HepG2 (cell line): ENCODE results near the gene SNN. TPM values are rescaled to one million over a fixed set of nuclear protein-coding genes. Genes with fewer than 3 reads are reported as not detected.

Experiments used
- CENPT ChIP-seq: sonication (generic); formaldehyde crosslinking; IDR thresholded peaks from 2 replicates; pipeline ENCODE4 v1.8.0; 2022; ENCODE audit warnings: low read depth, mild to moderate bottlenecking, moderate library complexity, missing genetic modification reagents
- FOXC1 ChIP-seq: sonication (generic); formaldehyde crosslinking; IDR thresholded peaks from 2 replicates; pipeline ENCODE4 v1.8.0; 2022; ENCODE audit warnings: mild to moderate bottlenecking, missing genetic modification reagents, borderline replicate concordance
- GLI4 ChIP-seq: sonication (generic); formaldehyde crosslinking; IDR thresholded peaks from 2 replicates; pipeline ENCODE4 v1.5.1; 2020; ENCODE audit warnings: missing genetic modification reagents, mild to moderate bottlenecking, moderate library complexity, borderline replicate concordance
- IKZF1 ChIP-seq: fragments of 450-650 bp; IDR thresholded peaks from 2 replicates; pipeline ENCODE4 v1.7.1; 2016
- NKX3-1 ChIP-seq: sonication (generic); formaldehyde crosslinking; IDR thresholded peaks from 2 replicates; pipeline ENCODE4 v1.5.0; 2020; ENCODE audit warnings: missing genetic modification reagents
- NR2F2 ChIP-seq: IDR thresholded peaks from 2 replicates; pipeline ENCODE4 v1.6.1; 2012; ENCODE audit warnings: low read depth, inconsistent platforms, borderline replicate concordance
- SMAD9 ChIP-seq: sonication (generic); formaldehyde crosslinking; IDR thresholded peaks from 2 replicates; pipeline ENCODE4 v1.5.1; 2020; ENCODE audit warnings: mild to moderate bottlenecking, missing genetic modification reagents
- ZBTB21 ChIP-seq: sonication (generic); formaldehyde crosslinking; IDR thresholded peaks from 2 replicates; pipeline ENCODE4 v1.4.0; 2020; ENCODE audit warnings: missing genetic modification reagents
- ZNF24 ChIP-seq: fragments of 450-650 bp; IDR thresholded peaks from 2 replicates; pipeline ENCODE4 v1.6.1; 2017; ENCODE audit warnings: antibody characterized with exemption, mild to moderate bottlenecking
- ZNF614 ChIP-seq: IDR thresholded peaks from 2 replicates; pipeline ENCODE4 v1.6.1; 2018; ENCODE audit warnings: missing biosample characterization, missing genetic modification reagents, inconsistent platforms, borderline replicate concordance
- ZNF629 ChIP-seq: sonication (generic); formaldehyde crosslinking; conservative IDR thresholded peaks from 2 replicates; pipeline ENCODE4 v1.5.0; 2020; ENCODE audit warnings: missing genetic modification reagents
- ZNF766 ChIP-seq: sonication (generic); formaldehyde crosslinking; IDR thresholded peaks from 2 replicates; pipeline ENCODE4 v1.5.0; 2020; ENCODE audit warnings: missing genetic modification reagents, borderline replicate concordance
- ZNF773 ChIP-seq: sonication (generic); formaldehyde crosslinking; IDR thresholded peaks from 2 replicates; pipeline ENCODE4 v1.4.0; 2020; ENCODE audit warnings: missing genetic modification reagents, borderline replicate concordance
- polyA plus RNA-seq, 8 experiments: library from polyadenylated mRNA; depleted of rRNA in 3 of 8; stranded (reverse) in 7 of 8; unstranded in 1 of 8; fragments of >200 nt; fragmentation: Illumina TruSeq in 4 of 8; extraction: Trizol in 4 of 8; gene quantifications; 2 replicates each; pipeline versions ENCODE4 v1.2.1 to v1.2.3, GENCODE V29; 2011 to 2016; ENCODE audit warnings: low read depth in 4 of 8, missing spikeins in 1 of 8, mixed read lengths in 1 of 8; ENCODE audit not compliant: insufficient read depth in 1 of 8
- total RNA-seq, 5 experiments: library from RNA; depleted of rRNA; stranded (reverse); fragments of >200 nt; fragmentation: Illumina TruSeq; extraction: Trizol; gene quantifications; 2 replicates each; pipeline ENCODE4 v1.2.3, GENCODE V29; 2016; ENCODE audit warnings: low read depth in 1 of 5
- TF ChIP-seq, protein P1 (sequence below): conservative IDR thresholded peaks from 2 replicates; pipeline ENCODE4 v1.6.1; 2018; ENCODE audit warnings: missing genetic modification reagents
- TF ChIP-seq, protein P2 (sequence below): sonication (generic); formaldehyde crosslinking; IDR thresholded peaks from 2 replicates; pipeline ENCODE4 v1.9.0; 2021; ENCODE audit warnings: missing genetic modification reagents, mild to moderate bottlenecking, borderline replicate concordance
- TF ChIP-seq, protein P3 (sequence below): sonication (generic); formaldehyde crosslinking; IDR thresholded peaks from 2 replicates; pipeline ENCODE4 v1.8.1; 2023; ENCODE audit warnings: mild to moderate bottlenecking, inconsistent platforms, moderate library complexity, missing genetic modification reagents, borderline replicate concordance
- TF ChIP-seq, protein P4 (sequence below): sonication (generic); formaldehyde crosslinking; IDR thresholded peaks from 2 replicates; pipeline ENCODE4 v1.4.0; 2020; ENCODE audit warnings: mild to moderate bottlenecking, missing genetic modification reagents
- TF ChIP-seq, protein P5 (sequence below): IDR thresholded peaks from 2 replicates; pipeline ENCODE4 v1.6.1; 2012; ENCODE audit warnings: low read length, improper control_type of control experiment

Gene SNN
- total and polyA plus RNA-seq, 2 of the 13 experiments (the other 11 are each of a cell fraction or from before 2014, with no cell fraction given), result 5.2 to 8.4 TPM

DNA sequence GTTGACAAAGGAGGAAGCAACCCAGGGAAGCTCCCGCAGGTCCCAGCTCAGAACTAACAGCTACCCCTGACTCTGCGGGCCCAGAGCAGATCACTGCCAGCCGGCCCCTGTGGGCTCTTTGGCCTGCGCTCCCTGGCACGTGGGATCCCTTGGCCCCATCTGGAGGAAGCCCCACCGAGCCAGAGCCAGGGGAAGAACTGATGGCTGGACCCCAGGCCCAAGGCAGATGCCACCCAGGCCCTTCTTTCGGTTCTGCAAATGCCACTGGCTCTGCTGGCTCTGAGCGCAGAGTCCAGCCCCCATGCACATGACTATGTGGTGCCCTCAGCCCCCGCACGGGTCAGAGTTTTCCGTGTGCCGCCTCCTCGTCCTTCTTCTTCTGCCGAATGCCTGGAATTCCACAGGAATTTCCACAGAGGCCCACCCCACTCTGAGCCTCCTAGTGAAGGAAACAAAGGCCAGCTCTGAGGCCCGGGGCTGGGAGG is 35.8 kb upstream of the SNN start (continued):
- TF ChIP-seq, protein P1, sequence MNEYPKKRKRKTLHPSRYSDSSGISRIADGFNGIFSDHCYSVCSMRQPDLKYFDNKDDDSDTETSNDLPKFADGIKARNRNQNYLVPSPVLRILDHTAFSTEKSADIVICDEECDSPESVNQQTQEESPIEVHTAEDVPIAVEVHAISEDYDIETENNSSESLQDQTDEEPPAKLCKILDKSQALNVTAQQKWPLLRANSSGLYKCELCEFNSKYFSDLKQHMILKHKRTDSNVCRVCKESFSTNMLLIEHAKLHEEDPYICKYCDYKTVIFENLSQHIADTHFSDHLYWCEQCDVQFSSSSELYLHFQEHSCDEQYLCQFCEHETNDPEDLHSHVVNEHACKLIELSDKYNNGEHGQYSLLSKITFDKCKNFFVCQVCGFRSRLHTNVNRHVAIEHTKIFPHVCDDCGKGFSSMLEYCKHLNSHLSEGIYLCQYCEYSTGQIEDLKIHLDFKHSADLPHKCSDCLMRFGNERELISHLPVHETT, result no peak
- TF ChIP-seq, protein P2, sequence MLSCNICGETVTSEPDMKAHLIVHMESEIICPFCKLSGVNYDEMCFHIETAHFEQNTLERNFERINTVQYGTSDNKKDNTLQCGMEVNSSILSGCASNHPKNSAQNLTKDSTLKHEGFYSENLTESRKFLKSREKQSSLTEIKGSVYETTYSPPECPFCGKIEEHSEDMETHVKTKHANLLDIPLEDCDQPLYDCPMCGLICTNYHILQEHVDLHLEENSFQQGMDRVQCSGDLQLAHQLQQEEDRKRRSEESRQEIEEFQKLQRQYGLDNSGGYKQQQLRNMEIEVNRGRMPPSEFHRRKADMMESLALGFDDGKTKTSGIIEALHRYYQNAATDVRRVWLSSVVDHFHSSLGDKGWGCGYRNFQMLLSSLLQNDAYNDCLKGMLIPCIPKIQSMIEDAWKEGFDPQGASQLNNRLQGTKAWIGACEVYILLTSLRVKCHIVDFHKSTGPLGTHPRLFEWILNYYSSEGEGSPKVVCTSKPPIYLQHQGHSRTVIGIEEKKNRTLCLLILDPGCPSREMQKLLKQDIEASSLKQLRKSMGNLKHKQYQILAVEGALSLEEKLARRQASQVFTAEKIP (CRISPR knock-in tag), result no peak
- TF ChIP-seq ZNF629 (CRISPR knock-in tag) (no peak; the same call in 1 of the 2 replicates), ZNF614 (CRISPR knock-in tag) (no peak), ZBTB21 (CRISPR knock-in tag) (no peak), NKX3-1 (no peak), SMAD9 (no peak), GLI4 (CRISPR knock-in tag) (no peak), ZNF766 (CRISPR knock-in tag) (no peak), FOXC1 (CRISPR knock-in tag) (peak; percentile 90), CENPT (no peak), ZNF24 (no peak), NR2F2 (no peak), ZNF773 (CRISPR knock-in tag) (peak; percentile 68; the same call in 1 of the 2 replicates), IKZF1 (no peak)
- TF ChIP-seq, protein P3, sequence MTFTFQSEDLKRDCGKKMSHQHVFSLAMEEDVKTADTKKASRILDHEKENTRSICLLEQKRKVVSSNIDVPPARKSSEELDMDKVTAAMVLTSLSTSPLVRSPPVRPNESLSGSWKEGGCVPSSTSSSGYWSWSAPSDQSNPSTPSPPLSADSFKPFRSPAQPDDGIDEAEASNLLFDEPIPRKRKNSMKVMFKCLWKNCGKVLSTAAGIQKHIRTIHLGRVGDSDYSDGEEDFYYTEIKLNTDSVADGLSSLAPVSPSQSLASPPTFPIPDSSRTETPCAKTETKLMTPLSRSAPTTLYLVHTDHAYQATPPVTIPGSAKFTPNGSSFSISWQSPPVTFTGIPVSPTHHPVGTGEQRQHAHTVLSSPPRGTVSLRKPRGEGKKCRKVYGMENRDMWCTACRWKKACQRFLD, result no peak
- TF ChIP-seq, protein P4, sequence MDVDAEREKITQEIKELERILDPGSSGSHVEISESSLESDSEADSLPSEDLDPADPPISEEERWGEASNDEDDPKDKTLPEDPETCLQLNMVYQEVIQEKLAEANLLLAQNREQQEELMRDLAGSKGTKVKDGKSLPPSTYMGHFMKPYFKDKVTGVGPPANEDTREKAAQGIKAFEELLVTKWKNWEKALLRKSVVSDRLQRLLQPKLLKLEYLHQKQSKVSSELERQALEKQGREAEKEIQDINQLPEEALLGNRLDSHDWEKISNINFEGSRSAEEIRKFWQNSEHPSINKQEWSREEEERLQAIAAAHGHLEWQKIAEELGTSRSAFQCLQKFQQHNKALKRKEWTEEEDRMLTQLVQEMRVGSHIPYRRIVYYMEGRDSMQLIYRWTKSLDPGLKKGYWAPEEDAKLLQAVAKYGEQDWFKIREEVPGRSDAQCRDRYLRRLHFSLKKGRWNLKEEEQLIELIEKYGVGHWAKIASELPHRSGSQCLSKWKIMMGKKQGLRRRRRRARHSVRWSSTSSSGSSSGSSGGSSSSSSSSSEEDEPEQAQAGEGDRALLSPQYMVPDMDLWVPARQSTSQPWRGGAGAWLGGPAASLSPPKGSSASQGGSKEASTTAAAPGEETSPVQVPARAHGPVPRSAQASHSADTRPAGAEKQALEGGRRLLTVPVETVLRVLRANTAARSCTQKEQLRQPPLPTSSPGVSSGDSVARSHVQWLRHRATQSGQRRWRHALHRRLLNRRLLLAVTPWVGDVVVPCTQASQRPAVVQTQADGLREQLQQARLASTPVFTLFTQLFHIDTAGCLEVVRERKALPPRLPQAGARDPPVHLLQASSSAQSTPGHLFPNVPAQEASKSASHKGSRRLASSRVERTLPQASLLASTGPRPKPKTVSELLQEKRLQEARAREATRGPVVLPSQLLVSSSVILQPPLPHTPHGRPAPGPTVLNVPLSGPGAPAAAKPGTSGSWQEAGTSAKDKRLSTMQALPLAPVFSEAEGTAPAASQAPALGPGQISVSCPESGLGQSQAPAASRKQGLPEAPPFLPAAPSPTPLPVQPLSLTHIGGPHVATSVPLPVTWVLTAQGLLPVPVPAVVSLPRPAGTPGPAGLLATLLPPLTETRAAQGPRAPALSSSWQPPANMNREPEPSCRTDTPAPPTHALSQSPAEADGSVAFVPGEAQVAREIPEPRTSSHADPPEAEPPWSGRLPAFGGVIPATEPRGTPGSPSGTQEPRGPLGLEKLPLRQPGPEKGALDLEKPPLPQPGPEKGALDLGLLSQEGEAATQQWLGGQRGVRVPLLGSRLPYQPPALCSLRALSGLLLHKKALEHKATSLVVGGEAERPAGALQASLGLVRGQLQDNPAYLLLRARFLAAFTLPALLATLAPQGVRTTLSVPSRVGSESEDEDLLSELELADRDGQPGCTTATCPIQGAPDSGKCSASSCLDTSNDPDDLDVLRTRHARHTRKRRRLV (CRISPR knock-in tag), result no peak
- TF ChIP-seq, protein P5, sequence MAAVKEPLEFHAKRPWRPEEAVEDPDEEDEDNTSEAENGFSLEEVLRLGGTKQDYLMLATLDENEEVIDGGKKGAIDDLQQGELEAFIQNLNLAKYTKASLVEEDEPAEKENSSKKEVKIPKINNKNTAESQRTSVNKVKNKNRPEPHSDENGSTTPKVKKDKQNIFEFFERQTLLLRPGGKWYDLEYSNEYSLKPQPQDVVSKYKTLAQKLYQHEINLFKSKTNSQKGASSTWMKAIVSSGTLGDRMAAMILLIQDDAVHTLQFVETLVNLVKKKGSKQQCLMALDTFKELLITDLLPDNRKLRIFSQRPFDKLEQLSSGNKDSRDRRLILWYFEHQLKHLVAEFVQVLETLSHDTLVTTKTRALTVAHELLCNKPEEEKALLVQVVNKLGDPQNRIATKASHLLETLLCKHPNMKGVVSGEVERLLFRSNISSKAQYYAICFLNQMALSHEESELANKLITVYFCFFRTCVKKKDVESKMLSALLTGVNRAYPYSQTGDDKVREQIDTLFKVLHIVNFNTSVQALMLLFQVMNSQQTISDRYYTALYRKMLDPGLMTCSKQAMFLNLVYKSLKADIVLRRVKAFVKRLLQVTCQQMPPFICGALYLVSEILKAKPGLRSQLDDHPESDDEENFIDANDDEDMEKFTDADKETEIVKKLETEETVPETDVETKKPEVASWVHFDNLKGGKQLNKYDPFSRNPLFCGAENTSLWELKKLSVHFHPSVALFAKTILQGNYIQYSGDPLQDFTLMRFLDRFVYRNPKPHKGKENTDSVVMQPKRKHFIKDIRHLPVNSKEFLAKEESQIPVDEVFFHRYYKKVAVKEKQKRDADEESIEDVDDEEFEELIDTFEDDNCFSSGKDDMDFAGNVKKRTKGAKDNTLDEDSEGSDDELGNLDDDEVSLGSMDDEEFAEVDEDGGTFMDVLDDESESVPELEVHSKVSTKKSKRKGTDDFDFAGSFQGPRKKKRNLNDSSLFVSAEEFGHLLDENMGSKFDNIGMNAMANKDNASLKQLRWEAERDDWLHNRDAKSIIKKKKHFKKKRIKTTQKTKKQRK, result no peak
